WTC11 (cell line): Measurements from ENCODE around the gene TSPO2. TPM values are rescaled to one million over a fixed set of nuclear protein-coding genes. Genes with fewer than 3 reads are reported as not detected.

Experiments
- ATAC-seq: fragments of 200-7000 bp; cut with Tn5 transposase; 2 replicates; pipeline ENCODE4 v1.10.0; 2021; ENCODE audit warnings: mild to moderate bottlenecking, moderate library complexity
- CTCF ChIA-PET: fragments of 300-600 bp; sonication (Branson Sonifier 250); formaldehyde crosslinking; loops from one replicate; lab custom pipeline; 2021; ENCODE audit warnings: antibody characterized with exemption; lab: Charles Lee
- POLR2A ChIA-PET: fragments of 350-600 bp; sonication (Branson Sonifier 250); formaldehyde crosslinking; loops from one replicate; lab custom pipeline; 2021; ENCODE audit warnings: antibody characterized with exemption; lab: Charles Lee
- DNase-seq: peaks from one replicate; pipeline ENCODE4 v3.0.0; 2021; ENCODE audit warnings: low spot score
- H3K27ac Mint-ChIP-seq: 2 replicates; pipeline ENCODE4 v1.8.0; 2021; ENCODE audit warnings: mixed read lengths
- H3K27me3 Mint-ChIP-seq: 2 replicates; pipeline ENCODE4 v1.8.0; 2021; ENCODE audit warnings: low read depth, mild to moderate bottlenecking, moderate library complexity, mixed read lengths
- H3K36me3 Mint-ChIP-seq: 2 replicates; pipeline ENCODE4 v1.8.0; 2021; ENCODE audit warnings: mixed read lengths
- H3K4me1 Mint-ChIP-seq: 2 replicates; pipeline ENCODE4 v1.8.0; 2022; ENCODE audit warnings: mixed read lengths
- H3K4me3 Mint-ChIP-seq: 2 replicates; pipeline ENCODE4 v1.8.0; 2021; ENCODE audit warnings: mild to moderate bottlenecking, moderate library complexity, mixed read lengths
- H3K9me3 Mint-ChIP-seq: 2 replicates; pipeline ENCODE4 v1.8.0; 2021; ENCODE audit warnings: mixed read lengths
- CDX4 ChIP-seq: fragments of 250-450 bp; sonication (Bioruptor Pico); IDR thresholded peaks from 2 replicates; pipeline ENCODE4 v1.9.0; 2021; ENCODE audit warnings: moderate library complexity, mild to moderate bottlenecking, inconsistent platforms, borderline replicate concordance
- E2F4 ChIP-seq: sonication (generic); formaldehyde crosslinking; IDR thresholded peaks from 2 replicates; pipeline ENCODE4 v1.8.1; 2022; ENCODE audit warnings: low read depth, mild to moderate bottlenecking, moderate library complexity, missing genetic modification reagents, borderline replicate concordance
- EMX1 ChIP-seq: fragments of 250-450 bp; sonication (Bioruptor Pico); IDR thresholded peaks from 2 replicates; pipeline ENCODE4 v1.8.0; 2021; ENCODE audit warnings: mild to moderate bottlenecking
- ESRRA ChIP-seq: sonication (generic); formaldehyde crosslinking; IDR thresholded peaks from 2 replicates; pipeline ENCODE4 v1.8.1; 2022; ENCODE audit warnings: mild to moderate bottlenecking, missing genetic modification reagents, borderline replicate concordance
- FOXP4 ChIP-seq: sonication (generic); formaldehyde crosslinking; IDR thresholded peaks from 2 replicates; pipeline ENCODE4 v1.8.0; 2022; ENCODE audit warnings: mild to moderate bottlenecking, missing genetic modification reagents
- GABPB1 ChIP-seq: sonication (generic); formaldehyde crosslinking; IDR thresholded peaks from 2 replicates; pipeline ENCODE4 v1.8.1; 2023; ENCODE audit warnings: mild to moderate bottlenecking, missing genetic modification reagents
- IRF1 ChIP-seq: sonication (generic); formaldehyde crosslinking; IDR thresholded peaks from 2 replicates; pipeline ENCODE4 v1.8.0; 2023; ENCODE audit warnings: missing genetic modification reagents
- KAT7 ChIP-seq: sonication (generic); formaldehyde crosslinking; IDR thresholded peaks from 2 replicates; pipeline ENCODE4 v1.8.1; 2023; ENCODE audit warnings: missing genetic modification reagents, mild to moderate bottlenecking, borderline replicate concordance
- MAX ChIP-seq: sonication (generic); formaldehyde crosslinking; IDR thresholded peaks from 2 replicates; pipeline ENCODE4 v1.8.0; 2022; ENCODE audit warnings: mild to moderate bottlenecking, missing genetic modification reagents
- NFYB ChIP-seq: sonication (generic); formaldehyde crosslinking; conservative IDR thresholded peaks from 2 replicates; pipeline ENCODE4 v1.8.0; 2022; ENCODE audit warnings: low read depth, missing genetic modification reagents
- NR2C2 ChIP-seq: sonication (generic); formaldehyde crosslinking; IDR thresholded peaks from 2 replicates; pipeline ENCODE4 v1.8.0; 2022; ENCODE audit warnings: mild to moderate bottlenecking, missing genetic modification reagents
- PREB ChIP-seq: sonication (generic); formaldehyde crosslinking; IDR thresholded peaks from 2 replicates; pipeline ENCODE4 v1.8.1; 2022; ENCODE audit warnings: mild to moderate bottlenecking, missing genetic modification reagents, moderate library complexity, borderline replicate concordance
- SP1 ChIP-seq: sonication (generic); formaldehyde crosslinking; conservative IDR thresholded peaks from 2 replicates; pipeline ENCODE4 v1.8.1; 2022; ENCODE audit warnings: missing genetic modification reagents
- TCF7 ChIP-seq: sonication (generic); formaldehyde crosslinking; IDR thresholded peaks from 2 replicates; pipeline ENCODE4 v1.8.0; 2022; ENCODE audit warnings: mild to moderate bottlenecking, low read depth, missing genetic modification reagents, moderate library complexity
- TEAD1 ChIP-seq: sonication (generic); formaldehyde crosslinking; IDR thresholded peaks from 2 replicates; pipeline ENCODE4 v1.8.0; 2022; ENCODE audit warnings: mild to moderate bottlenecking, missing genetic modification reagents
- ZBTB43 ChIP-seq: sonication (generic); formaldehyde crosslinking; IDR thresholded peaks from 2 replicates; pipeline ENCODE4 v1.8.1; 2023; ENCODE audit warnings: mild to moderate bottlenecking, missing genetic modification reagents
- ZMAT4 ChIP-seq: fragments of 250-450 bp; sonication (Bioruptor Pico); IDR thresholded peaks from 2 replicates; pipeline ENCODE4 v1.9.0; 2021; ENCODE audit warnings: mild to moderate bottlenecking
- ZNF232 ChIP-seq: sonication (generic); formaldehyde crosslinking; IDR thresholded peaks from 2 replicates; pipeline ENCODE4 v1.8.0; 2022; ENCODE audit warnings: mild to moderate bottlenecking, missing genetic modification reagents
- ZNF263 ChIP-seq: sonication (generic); formaldehyde crosslinking; IDR thresholded peaks from 2 replicates; pipeline ENCODE4 v1.8.1; 2022; ENCODE audit warnings: low read depth, mild to moderate bottlenecking, moderate library complexity, missing genetic modification reagents
- ZNF423 ChIP-seq: fragments of 250-450 bp; sonication (Bioruptor Pico); IDR thresholded peaks from 2 replicates; pipeline ENCODE4 v2.1.2; 2022; ENCODE audit warnings: mild to moderate bottlenecking, moderate library complexity
- ZNF512 ChIP-seq: sonication (generic); formaldehyde crosslinking; IDR thresholded peaks from 2 replicates; pipeline ENCODE4 v1.8.1; 2022; ENCODE audit warnings: missing genetic modification reagents, borderline replicate concordance
- ZNF671 ChIP-seq: fragments of 250-450 bp; sonication (Bioruptor Pico); IDR thresholded peaks from 2 replicates; pipeline ENCODE4 v1.8.0; 2021; ENCODE audit warnings: mild to moderate bottlenecking
- total RNA-seq: library from RNA; stranded (reverse); gene quantifications from 3 replicates; pipeline ENCODE4 v1.2.3, GENCODE V29; 2021

TSPO2 gene
- total RNA-seq, 1 experiment from 2014 or later, result not detected

- TF ChIP-seq PREB (CRISPR knock-in tag), result no peak
- TF ChIP-seq GABPB1 (CRISPR knock-in tag), result peak; percentile 73; the same call in 1 of the 2 replicates
- 0 out of 2 replicates have a peak, but pooled peaks have one; percentile 39 for TF ChIP-seq ZNF512
- TF ChIP-seq E2F4, result peak; percentile 83
- no peak for TF ChIP-seq EMX1 (CRISPR knock-in tag)
- no peak for TF ChIP-seq ESRRA (CRISPR knock-in tag)
- peak; percentile 40 for TF ChIP-seq SP1
- 0 out of 2 replicates have a peak, but pooled peaks have one; percentile 79 for TF ChIP-seq KAT7
- no peak for TF ChIP-seq MAX (CRISPR knock-in tag)
- no peak for TF ChIP-seq NR2C2 (CRISPR knock-in tag)
- TF ChIP-seq ZMAT4 (CRISPR knock-in tag), result 0 out of 2 replicates have a peak, but pooled peaks have one; percentile 28
- TF ChIP-seq ZNF423 (CRISPR knock-in tag), result no peak
- TF ChIP-seq TCF7 (CRISPR knock-in tag), result no peak
- TF ChIP-seq ZNF671 (CRISPR knock-in tag), result no peak
- no peak; the same call in none of the 2 replicates for TF ChIP-seq ZNF232 (CRISPR knock-in tag)
- no peak for TF ChIP-seq TEAD1 (CRISPR knock-in tag)
- TF ChIP-seq ZBTB43, result 0 out of 2 replicates have a peak, but pooled peaks have one; percentile 37
- no peak for TF ChIP-seq CDX4 (CRISPR knock-in tag)
Observed at GRCh38 chr6:41071923-41072835, 29.9 kb downstream of the TSPO2 start, which contains the start of gene OARD1 (continued).

- POLR2A ChIA-PET, result interaction anchor here (0.7 to 1.0 kb wide), 5 partner anchors 15 to 275 kb away, joined by 3 read pairs; no protein-coding TSS in a partner anchor
- H3K27me3 Mint-ChIP-seq, result no peaks in the 10 kb centered on the region
- H3K4me1 Mint-ChIP-seq, result peaks cover 40% of the 10 kb centered on the region
Observed at GRCh38 chr6:41072836-41073202, 30.6 kb downstream of the TSPO2 start, which contains the start of gene NFYA. Gene NFYA, plus strand, starts transcription at chr6:41072974. Its CDS starts 6,116 bp downstream, at chr6:41079090.

More at GRCh38 chr6:41072836-41073202, 30.6 kb downstream of the TSPO2 start, which contains the start of gene NFYA:
- Mint-ChIP-seq H3K27ac (peak within 1 kb of the TSS; percentile 98), H3K4me3 (peak within 1 kb of the TSS; percentile 94), H3K9me3 (no peaks in the 10 kb centered on the region), H3K36me3 (peaks cover 16% of the 10 kb centered on the region)
- TF ChIP-seq FOXP4 (CRISPR knock-in tag) (peak; percentile 2; the same call in 1 of the 2 replicates), ZNF263 (CRISPR knock-in tag) (no peak), EMX1 (CRISPR knock-in tag) (no peak), IRF1 (CRISPR knock-in tag) (no peak), NFYB (CRISPR knock-in tag) (peak; percentile 84), ZNF232 (CRISPR knock-in tag) (peak; percentile 75; the same call in 1 of the 2 replicates)
- ATAC-seq, result peak; percentile 81
- DNase-seq, result peak; percentile 100
- CTCF ChIA-PET, result interaction anchor here (0.8 to 3.0 kb wide), 6 partner anchors 10 to 119 kb away, joined by 3 to 12 read pairs (median 6); partner anchors contain the start of gene UNC5CL
